Endothelial cell of umbilical vein (primary cell): ENCODE data around the gene LPIN2. TPM values are rescaled to one million over a fixed set of nuclear protein-coding genes. Genes with fewer than 3 reads are reported as not detected.

Source experiments
- BruUV-seq: library from RNA; stranded (reverse); fragments of 400-500 nt; replicated peaks from 2 replicates; lab custom pipeline; 2021; lab: Mats Ljungman, UMichigan
- CTCF ChIA-PET: fragments of 300-600, 350-600 bp; sonication (Branson Sonifier 250); formaldehyde crosslinking; loops from one replicate; lab custom pipeline; 2021; ENCODE audit warnings: antibody characterized with exemption, inconsistent platforms; lab: Charles Lee
- POLR2A ChIA-PET: fragments of 300-600, 350-600 bp; sonication (Branson Sonifier 250); formaldehyde crosslinking; loops from one replicate; lab custom pipeline; 2021; ENCODE audit warnings: antibody characterized with exemption, inconsistent platforms; lab: Charles Lee
- DNase-seq: peaks from one replicate; pipeline ENCODE4 v3.0.0-alpha.2; 2011; ENCODE audit warnings: low read depth, low spot score
- FAIRE-seq: peaks from 2 replicates; lab custom pipeline; 2011; peaks lifted over from hg19 to GRCh38; lab: Jason Lieb, UNC
- H2AFZ ChIP-seq: 2 replicates; pipeline ENCODE4 v1.6.0; 2012; ENCODE audit warnings: low read depth, low read length, control low read depth, inconsistent platforms
- H3K27ac ChIP-seq: 2 replicates; pipeline ENCODE4 v1.5.1; 2011; ENCODE audit warnings: low read depth, mild to moderate bottlenecking, control low read depth, low read length, moderate library complexity; ENCODE audit not compliant: insufficient read depth
- H3K27me3 ChIP-seq, 2 experiments: 2 replicates each; pipeline versions ENCODE4 v1.6.0 to v1.6.1; 2011; ENCODE audit warnings: low read length in 2 of 2, mixed read lengths in 1 of 2; ENCODE audit not compliant: control insufficient read depth in 2 of 2, insufficient read depth in 2 of 2
- H3K36me3 ChIP-seq, 2 experiments: 2 replicates in 1 of 2; 3 replicates in 1 of 2; pipeline ENCODE4 v1.5.1; 2011; ENCODE audit warnings: low read length in 2 of 2, mild to moderate bottlenecking in 1 of 2, moderate library complexity in 1 of 2; ENCODE audit not compliant: control insufficient read depth in 2 of 2, insufficient read depth in 2 of 2; ENCODE audit errors: extremely low read depth in 1 of 2
- H3K4me1 ChIP-seq: 3 replicates; pipeline ENCODE4 v1.5.1; 2011; ENCODE audit warnings: mild to moderate bottlenecking, low read length; ENCODE audit not compliant: control insufficient read depth, insufficient read depth; ENCODE audit errors: extremely low read depth
- H3K4me2 ChIP-seq: 2 replicates; pipeline ENCODE4 v1.6.1; 2011; ENCODE audit warnings: low read length, control low read depth, mixed read lengths; ENCODE audit not compliant: insufficient read depth
- H3K4me3 ChIP-seq, 3 experiments: fragments of 200-600 bp in 1 of 3; sonication (generic), shearing (Covaris generic) in 1 of 3; replicated peaks in 1 of 3; 2 replicates each; pipeline ENCODE4 v1.5.1; 2011 to 2016; ENCODE audit warnings: control low read depth in 3 of 3, low read length in 3 of 3, mild to moderate bottlenecking in 2 of 3, inconsistent platforms in 1 of 3, low read depth in 1 of 3, moderate library complexity in 1 of 3; ENCODE audit not compliant: insufficient read depth in 1 of 3
- H3K79me2 ChIP-seq: 2 replicates; pipeline ENCODE4 v1.6.0; 2012; ENCODE audit warnings: low read length, inconsistent platforms; ENCODE audit not compliant: control insufficient read depth, insufficient read depth
- H3K9ac ChIP-seq: replicated peaks from 2 replicates; pipeline ENCODE3; 2011; ENCODE audit warnings: low read length, control low read depth; ENCODE audit not compliant: insufficient read depth; ENCODE audit errors: extremely low read depth
- H3K9me1 ChIP-seq: replicated peaks from 3 replicates; pipeline ENCODE4 v1.6.0; 2011; ENCODE audit warnings: mild to moderate bottlenecking, low read length; ENCODE audit not compliant: control insufficient read depth, insufficient read depth; ENCODE audit errors: extremely low read depth
- H3K9me3 ChIP-seq: replicated peaks from 2 replicates; pipeline ENCODE4 v1.5.1; 2012; ENCODE audit warnings: low read length, inconsistent platforms; ENCODE audit not compliant: control insufficient read depth, insufficient read depth
- H4K20me1 ChIP-seq: replicated peaks from 2 replicates; pipeline ENCODE3; 2011; ENCODE audit warnings: mild to moderate bottlenecking, low read length; ENCODE audit not compliant: control insufficient read depth, insufficient read depth; ENCODE audit errors: extremely low read depth
- CTCF ChIP-seq, 2 donors: IDR thresholded peaks; 1 replicate in 1 of 2; 2 replicates in 1 of 2; pipeline ENCODE4 v1.5.1; 2011; ENCODE audit warnings: low read length in 2 of 2, mild to moderate bottlenecking in 2 of 2, moderate library complexity in 2 of 2, control low read depth in 1 of 2, inconsistent platforms in 1 of 2, low read depth in 1 of 2; ENCODE audit not compliant: insufficient read depth in 1 of 2; ENCODE audit errors: extremely low read depth in 1 of 2
- EZH2 ChIP-seq: IDR thresholded peaks from 2 replicates; pipeline ENCODE4 v1.6.1; 2012; ENCODE audit warnings: borderline replicate concordance, low read depth, mild to moderate bottlenecking, moderate library complexity, low read length, inconsistent platforms; ENCODE audit not compliant: severe bottlenecking
- FOS ChIP-seq: IDR thresholded peaks from 2 replicates; pipeline ENCODE4 v1.6.1; 2011; ENCODE audit warnings: mild to moderate bottlenecking, low read length, moderate library complexity, borderline replicate concordance; ENCODE audit not compliant: insufficient read depth
- GATA2 ChIP-seq: IDR thresholded peaks from 2 replicates; pipeline ENCODE4 v1.7.0; 2011; ENCODE audit warnings: low read depth, mild to moderate bottlenecking, moderate library complexity, mixed read lengths, low read length; ENCODE audit not compliant: insufficient read length, insufficient read depth
- JUN ChIP-seq: IDR thresholded peaks from 2 replicates; pipeline ENCODE4 v1.6.1; 2011; ENCODE audit warnings: borderline replicate concordance, low read depth; ENCODE audit not compliant: insufficient read length, insufficient read depth
- MAX ChIP-seq: IDR thresholded peaks from 2 replicates; pipeline ENCODE4 v1.6.1; 2011; ENCODE audit not compliant: insufficient read depth, insufficient read length
- MYC ChIP-seq: IDR thresholded peaks from one replicate; pipeline ENCODE4 v1.6.1; 2011; ENCODE audit warnings: mild to moderate bottlenecking, low read depth, low read length
- POLR2A ChIP-seq: IDR thresholded peaks from 2 replicates; pipeline ENCODE4 v1.6.1; 2012; ENCODE audit warnings: low read depth, mild to moderate bottlenecking, control low read depth, low read length
- POLR2AphosphoS5 ChIP-seq: IDR thresholded peaks from 2 replicates; pipeline ENCODE4 v1.6.1; 2012; ENCODE audit warnings: low read depth, mild to moderate bottlenecking, control low read depth, low read length, moderate library complexity; ENCODE audit not compliant: insufficient read depth
- dilution Hi-C: fragments of 300-500 bp; cut with MboI; formaldehyde crosslinking; loops from one replicate; pipeline ENCODE4 v1.15.0; 2019; ENCODE audit warnings: low sequenced_read_pairs; ENCODE audit not compliant: extremely low pct_ligation_motif_present
- intact Hi-C: fragments of 100-400 bp; cut with micrococcal nuclease; formaldehyde crosslinking; loops from one replicate; pipeline ENCODE4 v1.10.0; 2022
- polyA plus RNA-seq, 4 experiments: library from polyadenylated mRNA; depleted of rRNA in 3 of 4; stranded (reverse) in 3 of 4; unstranded in 1 of 4; fragments of >200 nt; gene quantifications; 2 replicates each; pipeline versions ENCODE4 v1.2.1 to v1.2.3, GENCODE V29; 2011 to 2012; ENCODE audit warnings: missing spikeins in 1 of 4
- total RNA-seq: library from RNA; stranded (reverse); gene quantifications from 2 replicates; pipeline ENCODE4 v1.2.3, GENCODE V29; 2021

LPIN2 gene
- total and polyA plus RNA-seq, 2 donors (not counting 3 experiments of a cell fraction or from before 2014, with no cell fraction given), result 14.7 to 24.4 TPM

- Histone ChIP-seq H3K36me3 (no peaks in the 10 kb centered on the region), H3K4me1 (peaks cover 6% of the 10 kb centered on the region), H3K79me2 (peaks cover 92% of the 10 kb centered on the region), H3K27me3 (no peaks in the 10 kb centered on the region), H3K9ac (no peak overlapping the region), H4K20me1 (no peaks in the 10 kb centered on the region), H3K4me2 (no peak overlapping the region), H3K9me1 (no peaks in the 10 kb centered on the region), H3K4me3 (no peak overlapping the region), H3K27ac (no peak overlapping the region), H3K9me3 (no peaks in the 10 kb centered on the region), H2AFZ (no peak overlapping the region)
- ChIA-PET POLR2A (interaction anchor here (0.7 kb wide), 1 partner anchor 38 kb away, joined by 3 read pairs; no protein-coding TSS in a partner anchor), CTCF (interaction anchor here (0.5 to 1.1 kb wide), 2 partner anchors 9 to 22 kb away, joined by 3 read pairs; no protein-coding TSS in a partner anchor)
- DNase-seq, result no peak
- dilution Hi-C loops, result no loop called here
- FAIRE-seq, result no peak
- TF ChIP-seq POLR2A, result no peak
- no peak for TF ChIP-seq EZH2
- no peak for TF ChIP-seq MAX
- TF ChIP-seq POLR2AphosphoS5, result no peak
- no peak for TF ChIP-seq MYC
- TF ChIP-seq JUN, result no peak
- no peak for TF ChIP-seq FOS
- no peak for TF ChIP-seq CTCF (IDR thresholded peaks at IDR 0.05; ENCODE audit: extremely low read depth in 1 of 2, insufficient read depth in 1 of 2, low read depth in 1 of 2, low read length in 2 of 2)
- no peak for TF ChIP-seq GATA2
- BruUV-seq, result no TSS peak
- intact Hi-C loops, result no loop called here
Observed at GRCh38 chr18:2970344-2970743, 42.6 kb downstream of the LPIN2 start.
